Neural progenitor cell (in vitro differentiated cells): ENCODE data around the gene ZDHHC8. TPM values are rescaled to one million over a fixed set of nuclear protein-coding genes. Genes with fewer than 3 reads are reported as not detected.

Source experiments
- DNase-seq: peaks from one replicate; pipeline ENCODE4 v3.0.0-alpha.2; 2016; ENCODE audit warnings: low spot score
- H2AFZ ChIP-seq: fragments of 200-600 bp; sonication (generic); replicated peaks from 2 replicates; pipeline ENCODE4 v1.6.1; 2016; ENCODE audit warnings: antibody characterized with exemption
- H3F3A ChIP-seq: fragments of 200-600 bp; sonication (generic); 2 replicates; pipeline ENCODE4 v1.6.1; 2016; ENCODE audit warnings: antibody characterized with exemption, low read depth
- H3K27ac ChIP-seq: fragments of 200-600 bp; sonication (generic); 2 replicates; pipeline ENCODE4 v1.5.1; 2016; ENCODE audit warnings: mild to moderate bottlenecking
- H3K27me3 ChIP-seq: fragments of 200-600 bp; sonication (generic); 2 replicates; pipeline ENCODE4 v1.6.1; 2016; ENCODE audit warnings: mild to moderate bottlenecking, moderate library complexity
- H3K36me3 ChIP-seq: fragments of 200-600 bp; sonication (generic); 2 replicates; pipeline ENCODE4 v1.5.1; 2016
- H3K4me1 ChIP-seq: fragments of 200-600 bp; sonication (generic); 2 replicates; pipeline ENCODE4 v1.6.1; 2016; ENCODE audit warnings: mixed run types
- H3K4me2 ChIP-seq: fragments of 200-600 bp; sonication (generic); 2 replicates; pipeline ENCODE4 v1.6.1; 2016
- H3K4me3 ChIP-seq: fragments of 200-600 bp; sonication (generic); 2 replicates; pipeline ENCODE4 v1.5.1; 2016
- H3K79me2 ChIP-seq: fragments of 200-600 bp; sonication (generic); 2 replicates; pipeline ENCODE4 v1.6.1; 2016; ENCODE audit warnings: low read depth
- H3K9ac ChIP-seq: fragments of 200-600 bp; sonication (generic); 2 replicates; pipeline ENCODE4 v1.6.1; 2016
- H3K9me3 ChIP-seq: fragments of 200-600 bp; sonication (generic); 2 replicates; pipeline ENCODE4 v1.5.1; 2016; ENCODE audit warnings: low read depth
- H4K20me1 ChIP-seq: fragments of 200-600 bp; sonication (generic); 2 replicates; pipeline ENCODE4 v1.6.1; 2016; ENCODE audit warnings: low read depth
- H3K27ac Mint-ChIP-seq: 3 replicates; pipeline ENCODE4 v1.8.0; 2021; ENCODE audit warnings: mixed read lengths
- H3K27me3 Mint-ChIP-seq: 2 replicates; pipeline ENCODE4 v1.8.0; 2022; ENCODE audit warnings: low read depth, mild to moderate bottlenecking, inconsistent platforms, moderate library complexity, mixed read lengths; ENCODE audit not compliant: insufficient read depth
- H3K36me3 Mint-ChIP-seq: 3 replicates; pipeline ENCODE4 v1.8.0; 2021; ENCODE audit warnings: mixed read lengths
- H3K4me1 Mint-ChIP-seq: 3 replicates; pipeline ENCODE4 v1.8.0; 2021; ENCODE audit warnings: mixed read lengths
- H3K4me3 Mint-ChIP-seq: 3 replicates; pipeline ENCODE4 v1.8.0; 2021; ENCODE audit warnings: mild to moderate bottlenecking, moderate library complexity, mixed read lengths
- H3K9me3 Mint-ChIP-seq: 3 replicates; pipeline ENCODE4 v1.8.0; 2020; ENCODE audit warnings: mixed read lengths
- CTCF ChIP-seq: fragments of 200-600 bp; sonication (generic); IDR thresholded peaks from 2 replicates; pipeline ENCODE4 v1.5.1; 2017; ENCODE audit warnings: antibody characterized with exemption, mild to moderate bottlenecking
- EZH2 ChIP-seq: fragments of 200-600 bp; sonication (generic); IDR thresholded peaks from 2 replicates; pipeline ENCODE4 v1.6.1; 2017; ENCODE audit warnings: antibody characterized with exemption, mild to moderate bottlenecking, moderate library complexity
- EZH2phosphoT487 ChIP-seq: fragments of 200-600 bp; sonication (generic); IDR thresholded peaks from 2 replicates; pipeline ENCODE4 v1.6.1; 2017; ENCODE audit warnings: antibody characterized with exemption
- total RNA-seq: library from RNA; depleted of rRNA; stranded (reverse); fragments of >200 nt; gene quantifications from 2 replicates; pipeline ENCODE4 v1.2.3, GENCODE V29; 2015; ENCODE audit warnings: low replicate concordance

ZDHHC8 gene
- total RNA-seq: 7.1 and 11.4 TPM in 2 replicates

GRCh38 chr22:20131597-20131858 is at the start of gene ZDHHC8:
ZDHHC8 (plus strand) TSS chr22:20131804; CDS start chr22:20131948, 144 bp downstream.
- peaks cover 5% of the 10 kb centered on the region for H3K36me3 Mint-ChIP-seq
- Histone ChIP-seq H4K20me1 (peaks cover 65% of the 10 kb centered on the region), H3F3A (peaks cover 48% of the 10 kb centered on the region), H3K9me3 (no peaks in the 10 kb centered on the region), H3K79me2 (peaks cover 14% of the 10 kb centered on the region), H3K4me1 (peaks cover 8% of the 10 kb centered on the region), H3K4me3 (peak within 1 kb of the TSS; percentile 95), H3K4me2 (peak within 1 kb of the TSS; percentile 96), H3K9ac (no peak within 1 kb of the TSS), H2AFZ (peak within 1 kb of the TSS; percentile 68), H3K36me3 (no peaks in the 10 kb centered on the region), H3K27ac (peak within 1 kb of the TSS; percentile 7), H3K27me3 (no peaks in the 10 kb centered on the region)
- H3K4me3 Mint-ChIP-seq: peak within 1 kb of the TSS; percentile 83
- TF ChIP-seq EZH2 (no peak), EZH2phosphoT487 (no peak), CTCF (no peak)
- no peak within 1 kb of the TSS for H3K27ac Mint-ChIP-seq
- no peak for DNase-seq
- peaks cover 13% of the 10 kb centered on the region for H3K4me1 Mint-ChIP-seq
- no peaks in the 10 kb centered on the region for H3K9me3 Mint-ChIP-seq
- H3K27me3 Mint-ChIP-seq: peaks cover 5% of the 10 kb centered on the region

- H3K27ac ChIP-seq: peak overlapping the region; percentile 72
These were observed 48.3 kb upstream of the ZDHHC8 start for GRCh38 chr22:20083157-20083890.

GRCh38 chr22:20083891-20084546 is 47.6 kb upstream of the ZDHHC8 start:
- no peaks in the 10 kb centered on the region for H3K9me3 Mint-ChIP-seq
- peak overlapping the region; percentile 58 for H3K4me3 Mint-ChIP-seq
- no peaks in the 10 kb centered on the region for H3K9me3 ChIP-seq
- DNase-seq: no peak
- peaks cover 81% of the 10 kb centered on the region for H4K20me1 ChIP-seq
- no peaks in the 10 kb centered on the region for H3K27me3 Mint-ChIP-seq
- TF ChIP-seq EZH2: no peak
- H3K27me3 ChIP-seq: no peaks in the 10 kb centered on the region
- H3K27ac ChIP-seq: peak overlapping the region; percentile 52
- peaks cover 31% of the 10 kb centered on the region for H3K4me1 ChIP-seq
- peaks cover 48% of the 10 kb centered on the region for H3K4me1 Mint-ChIP-seq
- no peak overlapping the region for H3K4me3 ChIP-seq
- H3K9ac ChIP-seq: no peak overlapping the region
- no peak overlapping the region for H2AFZ ChIP-seq
- H3K36me3 Mint-ChIP-seq: peaks cover 30% of the 10 kb centered on the region
- H3K4me2 ChIP-seq: peak overlapping the region; percentile 95
- peaks cover 88% of the 10 kb centered on the region for H3K79me2 ChIP-seq
- peak overlapping the region; percentile 55 for H3K27ac Mint-ChIP-seq
- peaks cover 51% of the 10 kb centered on the region for H3F3A ChIP-seq
- no peaks in the 10 kb centered on the region for H3K36me3 ChIP-seq

More at GRCh38 chr22:20083157-20083890, 48.3 kb upstream of the ZDHHC8 start:
- Histone ChIP-seq H3K4me1 (peaks cover 31% of the 10 kb centered on the region), H3K4me2 (peak overlapping the region; percentile 95), H3K36me3 (no peaks in the 10 kb centered on the region), H4K20me1 (peaks cover 74% of the 10 kb centered on the region), H3K9ac (peak overlapping the region; percentile 34), H3F3A (peaks cover 56% of the 10 kb centered on the region), H3K4me3 (no peak overlapping the region), H3K79me2 (peaks cover 81% of the 10 kb centered on the region), H3K9me3 (no peaks in the 10 kb centered on the region), H2AFZ (no peak overlapping the region), H3K27me3 (no peaks in the 10 kb centered on the region)
- Mint-ChIP-seq H3K27ac (peak overlapping the region; percentile 55), H3K9me3 (no peaks in the 10 kb centered on the region), H3K4me1 (peaks cover 48% of the 10 kb centered on the region), H3K4me3 (peak overlapping the region; percentile 58), H3K27me3 (no peaks in the 10 kb centered on the region), H3K36me3 (peaks cover 26% of the 10 kb centered on the region)
- DNase-seq: no peak
- no peak for TF ChIP-seq EZH2phosphoT487
- no peak for TF ChIP-seq EZH2
- no peak for TF ChIP-seq CTCF
